ENCODE data around the gene VWA8. TPM values are rescaled to one million over a fixed set of nuclear protein-coding genes. Genes with fewer than 3 reads are reported as not detected.

VWA8 gene
- total and polyA plus RNA-seq, 2 of the 13 experiments (the other 11 are each of a cell fraction or from before 2014, with no cell fraction given) = 9.1 to 17.3 TPM

DNA sequence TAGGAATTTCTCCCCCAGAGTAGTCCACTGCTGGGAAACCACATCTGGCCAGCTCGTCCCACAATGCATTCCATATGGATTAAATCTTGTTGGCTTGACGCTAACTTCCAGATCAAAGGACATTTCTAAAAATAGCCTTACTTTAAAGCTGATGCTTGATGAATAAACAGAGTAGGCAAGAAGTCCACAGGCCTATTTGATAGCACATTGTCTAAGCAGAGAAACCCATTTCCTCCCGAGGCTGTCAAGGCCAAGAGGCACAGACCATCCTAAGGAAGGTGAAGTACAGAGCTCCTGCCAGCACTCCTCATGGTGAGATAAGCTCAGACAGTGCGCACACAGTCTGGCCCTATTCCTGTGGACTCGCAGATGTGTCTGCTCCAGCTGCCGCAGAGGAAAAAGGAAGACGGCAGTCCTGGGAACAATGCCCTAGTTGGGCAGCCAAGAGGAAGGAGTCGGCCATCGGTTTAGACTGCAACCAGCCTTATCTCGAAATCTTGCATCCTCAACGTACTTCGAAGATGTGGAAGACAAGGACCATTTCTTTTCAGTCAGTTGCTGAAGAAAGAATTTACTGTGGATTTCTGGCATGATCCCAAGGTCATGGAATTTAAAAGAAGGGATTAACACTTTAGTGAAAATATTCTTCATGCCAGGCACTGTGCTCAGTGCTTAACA lies 346.8 kb downstream of the VWA8 start (continued):
- TF ChIP-seq, protein P1, sequence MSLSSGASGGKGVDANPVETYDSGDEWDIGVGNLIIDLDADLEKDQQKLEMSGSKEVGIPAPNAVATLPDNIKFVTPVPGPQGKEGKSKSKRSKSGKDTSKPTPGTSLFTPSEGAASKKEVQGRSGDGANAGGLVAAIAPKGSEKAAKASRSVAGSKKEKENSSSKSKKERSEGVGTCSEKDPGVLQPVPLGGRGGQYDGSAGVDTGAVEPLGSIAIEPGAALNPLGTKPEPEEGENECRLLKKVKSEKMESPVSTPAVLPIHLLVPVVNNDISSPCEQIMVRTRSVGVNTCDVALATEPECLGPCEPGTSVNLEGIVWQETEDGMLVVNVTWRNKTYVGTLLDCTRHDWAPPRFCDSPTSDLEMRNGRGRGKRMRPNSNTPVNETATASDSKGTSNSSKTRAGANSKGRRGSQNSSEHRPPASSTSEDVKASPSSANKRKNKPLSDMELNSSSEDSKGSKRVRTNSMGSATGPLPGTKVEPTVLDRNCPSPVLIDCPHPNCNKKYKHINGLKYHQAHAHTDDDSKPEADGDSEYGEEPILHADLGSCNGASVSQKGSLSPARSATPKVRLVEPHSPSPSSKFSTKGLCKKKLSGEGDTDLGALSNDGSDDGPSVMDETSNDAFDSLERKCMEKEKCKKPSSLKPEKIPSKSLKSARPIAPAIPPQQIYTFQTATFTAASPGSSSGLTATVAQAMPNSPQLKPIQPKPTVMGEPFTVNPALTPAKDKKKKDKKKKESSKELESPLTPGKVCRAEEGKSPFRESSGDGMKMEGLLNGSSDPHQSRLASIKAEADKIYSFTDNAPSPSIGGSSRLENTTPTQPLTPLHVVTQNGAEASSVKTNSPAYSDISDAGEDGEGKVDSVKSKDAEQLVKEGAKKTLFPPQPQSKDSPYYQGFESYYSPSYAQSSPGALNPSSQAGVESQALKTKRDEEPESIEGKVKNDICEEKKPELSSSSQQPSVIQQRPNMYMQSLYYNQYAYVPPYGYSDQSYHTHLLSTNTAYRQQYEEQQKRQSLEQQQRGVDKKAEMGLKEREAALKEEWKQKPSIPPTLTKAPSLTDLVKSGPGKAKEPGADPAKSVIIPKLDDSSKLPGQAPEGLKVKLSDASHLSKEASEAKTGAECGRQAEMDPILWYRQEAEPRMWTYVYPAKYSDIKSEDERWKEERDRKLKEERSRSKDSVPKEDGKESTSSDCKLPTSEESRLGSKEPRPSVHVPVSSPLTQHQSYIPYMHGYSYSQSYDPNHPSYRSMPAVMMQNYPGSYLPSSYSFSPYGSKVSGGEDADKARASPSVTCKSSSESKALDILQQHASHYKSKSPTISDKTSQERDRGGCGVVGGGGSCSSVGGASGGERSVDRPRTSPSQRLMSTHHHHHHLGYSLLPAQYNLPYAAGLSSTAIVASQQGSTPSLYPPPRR (CRISPR knock-in tag; IDR thresholded peaks at IDR 0.05; ENCODE audit: borderline replicate concordance) = peak; percentile 30; the same call in 1 of the 2 replicates
- TF ChIP-seq PCBP2 (optimal IDR thresholded peaks at IDR 0.05; ENCODE audit: low read depth, low read length, poor library complexity, severe bottlenecking) (no peak), FOXK1 (CRISPR knock-in tag; IDR thresholded peaks at IDR 0.05; ENCODE audit: borderline replicate concordance, low read depth) (peak; percentile 20; the same call in 1 of the 2 replicates), ZNF121 (CRISPR knock-in tag; IDR thresholded peaks at IDR 0.05) (no peak), HMG20A (CRISPR knock-in tag; IDR thresholded peaks at IDR 0.05; ENCODE audit: borderline replicate concordance) (peak; percentile 68; the same call in 1 of the 2 replicates), RBAK (CRISPR knock-in tag; IDR thresholded peaks at IDR 0.05) (no peak), FOXA1 (IDR thresholded peaks at IDR 0.05) (no peak), FOXA1 (CRISPR knock-in tag; IDR thresholded peaks at IDR 0.05) (peak; percentile 69), NR2F6 (IDR thresholded peaks at IDR 0.05) (0 out of 2 replicates have a peak, but pooled peaks have one; percentile 18), NR2F6 (CRISPR knock-in tag; IDR thresholded peaks at IDR 0.05) (peak; percentile 13; the same call in 1 of the 2 replicates), ZNF343 (CRISPR knock-in tag; IDR thresholded peaks at IDR 0.05) (0 out of 2 replicates have a peak, but pooled peaks have one; percentile 24), RXRB (CRISPR knock-in tag; IDR thresholded peaks at IDR 0.05; ENCODE audit: borderline replicate concordance) (peak; percentile 60; the same call in 1 of the 2 replicates), ZFX (CRISPR knock-in tag; IDR thresholded peaks at IDR 0.05; ENCODE audit: low read depth) (0 out of 2 replicates have a peak, but pooled peaks have one; percentile 36), EP300 (IDR thresholded peaks at IDR 0.05; ENCODE audit: low read depth in 2 of 2, low read length in 2 of 2) (peak in 1 of 2 experiments; percentile 86; a peak in 2 of 4 replicates), EP300 (CRISPR knock-in tag; IDR thresholded peaks at IDR 0.05; ENCODE audit: borderline replicate concordance) (peak; percentile 51; the same call in 1 of the 2 replicates), SOX5 (CRISPR knock-in tag; IDR thresholded peaks at IDR 0.05; ENCODE audit: borderline replicate concordance) (peak; percentile 87), GATAD2A (CRISPR knock-in tag; IDR thresholded peaks at IDR 0.05) (peak; percentile 76), NCOA2 (CRISPR knock-in tag; IDR thresholded peaks at IDR 0.05) (peak; percentile 86), NFIC (IDR thresholded peaks at IDR 0.05; ENCODE audit: low read length) (peak; percentile 35; the same call in 1 of the 2 replicates)
- TF ChIP-seq, protein P2, sequence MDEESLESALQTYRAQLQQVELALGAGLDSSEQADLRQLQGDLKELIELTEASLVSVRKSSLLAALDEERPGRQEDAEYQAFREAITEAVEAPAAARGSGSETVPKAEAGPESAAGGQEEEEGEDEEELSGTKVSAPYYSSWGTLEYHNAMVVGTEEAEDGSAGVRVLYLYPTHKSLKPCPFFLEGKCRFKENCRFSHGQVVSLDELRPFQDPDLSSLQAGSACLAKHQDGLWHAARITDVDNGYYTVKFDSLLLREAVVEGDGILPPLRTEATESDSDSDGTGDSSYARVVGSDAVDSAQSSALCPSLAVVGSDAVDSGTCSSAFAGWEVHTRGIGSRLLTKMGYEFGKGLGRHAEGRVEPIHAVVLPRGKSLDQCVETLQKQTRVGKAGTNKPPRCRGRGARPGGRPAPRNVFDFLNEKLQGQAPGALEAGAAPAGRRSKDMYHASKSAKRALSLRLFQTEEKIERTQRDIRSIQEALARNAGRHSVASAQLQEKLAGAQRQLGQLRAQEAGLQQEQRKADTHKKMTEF (CRISPR knock-in tag; IDR thresholded peaks at IDR 0.05) = peak; percentile 73
- TF ChIP-seq, protein P3, sequence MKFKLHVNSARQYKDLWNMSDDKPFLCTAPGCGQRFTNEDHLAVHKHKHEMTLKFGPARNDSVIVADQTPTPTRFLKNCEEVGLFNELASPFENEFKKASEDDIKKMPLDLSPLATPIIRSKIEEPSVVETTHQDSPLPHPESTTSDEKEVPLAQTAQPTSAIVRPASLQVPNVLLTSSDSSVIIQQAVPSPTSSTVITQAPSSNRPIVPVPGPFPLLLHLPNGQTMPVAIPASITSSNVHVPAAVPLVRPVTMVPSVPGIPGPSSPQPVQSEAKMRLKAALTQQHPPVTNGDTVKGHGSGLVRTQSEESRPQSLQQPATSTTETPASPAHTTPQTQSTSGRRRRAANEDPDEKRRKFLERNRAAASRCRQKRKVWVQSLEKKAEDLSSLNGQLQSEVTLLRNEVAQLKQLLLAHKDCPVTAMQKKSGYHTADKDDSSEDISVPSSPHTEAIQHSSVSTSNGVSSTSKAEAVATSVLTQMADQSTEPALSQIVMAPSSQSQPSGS (CRISPR knock-in tag; IDR thresholded peaks at IDR 0.05) = 0 out of 2 replicates have a peak, but pooled peaks have one; percentile 13
- TF ChIP-seq, protein P4, sequence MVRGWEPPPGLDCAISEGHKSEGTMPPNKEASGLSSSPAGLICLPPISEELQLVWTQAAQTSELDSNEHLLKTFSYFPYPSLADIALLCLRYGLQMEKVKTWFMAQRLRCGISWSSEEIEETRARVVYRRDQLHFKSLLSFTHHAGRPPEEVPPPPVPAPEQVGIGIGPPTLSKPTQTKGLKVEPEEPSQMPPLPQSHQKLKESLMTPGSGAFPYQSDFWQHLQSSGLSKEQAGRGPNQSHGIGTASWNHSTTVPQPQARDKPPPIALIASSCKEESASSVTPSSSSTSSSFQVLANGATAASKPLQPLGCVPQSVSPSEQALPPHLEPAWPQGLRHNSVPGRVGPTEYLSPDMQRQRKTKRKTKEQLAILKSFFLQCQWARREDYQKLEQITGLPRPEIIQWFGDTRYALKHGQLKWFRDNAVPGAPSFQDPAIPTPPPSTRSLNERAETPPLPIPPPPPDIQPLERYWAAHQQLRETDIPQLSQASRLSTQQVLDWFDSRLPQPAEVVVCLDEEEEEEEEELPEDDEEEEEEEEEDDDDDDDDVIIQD (CRISPR knock-in tag; IDR thresholded peaks at IDR 0.05; ENCODE audit: low read depth) = peak; percentile 63; the same call in 1 of the 2 replicates
